ENCODE measurements around the gene ITIH5. TPM values are rescaled to one million over a fixed set of nuclear protein-coding genes. Genes with fewer than 3 reads are reported as not detected.

ITIH5 gene
- total RNA-seq, 2 experiments from 2014 or later, result not detected

DNA sequence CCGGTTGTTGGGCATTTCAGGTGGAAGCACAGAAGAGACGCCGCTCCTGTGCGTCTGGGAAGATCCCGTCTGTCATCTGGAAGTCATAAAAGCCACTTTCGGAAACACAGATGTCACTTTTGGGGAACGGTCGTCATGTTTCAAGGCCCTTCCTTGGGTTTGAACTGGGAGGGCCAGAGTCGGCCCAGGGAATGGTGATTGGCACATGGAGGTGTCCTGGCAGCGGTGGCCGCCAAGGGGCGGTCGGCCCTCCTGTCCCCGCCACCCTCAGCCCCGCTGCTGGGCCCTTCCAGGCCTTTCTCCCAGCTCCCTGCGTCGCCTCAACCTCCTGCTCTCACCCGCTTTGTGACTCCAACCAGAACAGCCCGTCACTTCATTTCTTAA lies 140.8 kb downstream of the ITIH5 start:
- TF ChIP-seq, protein P1, sequence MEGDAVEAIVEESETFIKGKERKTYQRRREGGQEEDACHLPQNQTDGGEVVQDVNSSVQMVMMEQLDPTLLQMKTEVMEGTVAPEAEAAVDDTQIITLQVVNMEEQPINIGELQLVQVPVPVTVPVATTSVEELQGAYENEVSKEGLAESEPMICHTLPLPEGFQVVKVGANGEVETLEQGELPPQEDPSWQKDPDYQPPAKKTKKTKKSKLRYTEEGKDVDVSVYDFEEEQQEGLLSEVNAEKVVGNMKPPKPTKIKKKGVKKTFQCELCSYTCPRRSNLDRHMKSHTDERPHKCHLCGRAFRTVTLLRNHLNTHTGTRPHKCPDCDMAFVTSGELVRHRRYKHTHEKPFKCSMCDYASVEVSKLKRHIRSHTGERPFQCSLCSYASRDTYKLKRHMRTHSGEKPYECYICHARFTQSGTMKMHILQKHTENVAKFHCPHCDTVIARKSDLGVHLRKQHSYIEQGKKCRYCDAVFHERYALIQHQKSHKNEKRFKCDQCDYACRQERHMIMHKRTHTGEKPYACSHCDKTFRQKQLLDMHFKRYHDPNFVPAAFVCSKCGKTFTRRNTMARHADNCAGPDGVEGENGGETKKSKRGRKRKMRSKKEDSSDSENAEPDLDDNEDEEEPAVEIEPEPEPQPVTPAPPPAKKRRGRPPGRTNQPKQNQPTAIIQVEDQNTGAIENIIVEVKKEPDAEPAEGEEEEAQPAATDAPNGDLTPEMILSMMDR (IDR thresholded peaks at IDR 0.05), result no peak
- DNase-seq (no peak), ATAC-seq (ENCODE audit: poor library complexity) (no peak)
- Histone ChIP-seq H3K36me3 (ENCODE audit: insufficient read depth, low read length) (no peaks in the 10 kb centered on the region), H3K27ac (ENCODE audit: low read depth in 1 of 2, low read length in 2 of 2) (no peak overlapping the region), H3K4me3 (ENCODE audit: low read length) (no peak overlapping the region), H3K4me1 (ENCODE audit: insufficient read depth, low read length) (peaks cover 2% of the 10 kb centered on the region), H3K9me3 (ENCODE audit: control insufficient read depth in 1 of 2, insufficient read depth in 1 of 2, low read length in 2 of 2) (no peaks in the 10 kb centered on the region), H3K27me3 (ENCODE audit: control insufficient read depth in 1 of 2, insufficient read depth in 2 of 2, low read length in 2 of 2) (peaks cover 0 to 2% of the 10 kb centered on the region in 2 experiments)
- ChIA-PET POLR2A (interaction anchor here (1.1 to 1.6 kb wide), 4 partner anchors 41 to 292 kb away, joined by 4 to 8 read pairs (median 6); partner anchors contain the start of genes SFMBT2 and TAF3), CTCF (interaction anchor here (0.6 to 1.9 kb wide), 8 partner anchors 9 to 1777 kb away, joined by 3 to 34 read pairs (median 6); no protein-coding TSS in a partner anchor)
- Mint-ChIP-seq H3K4me3 (no peak overlapping the region), H3K9me3 (no peaks in the 10 kb centered on the region), H3K27me3 (no peaks in the 10 kb centered on the region), H3K36me3 (ENCODE audit: low read depth) (no peaks in the 10 kb centered on the region), H3K27ac (no peak overlapping the region), H3K4me1 (ENCODE audit: low read depth) (peaks cover 24% of the 10 kb centered on the region)
- intact Hi-C loops (cut with DNase I, micrococcal nuclease), result loop anchor here in 1 of 2 experiments (1.0 to 10.0 kb wide), 5 partner anchors 347 to 1777 kb away; no protein-coding TSS in a partner anchor

DNA sequence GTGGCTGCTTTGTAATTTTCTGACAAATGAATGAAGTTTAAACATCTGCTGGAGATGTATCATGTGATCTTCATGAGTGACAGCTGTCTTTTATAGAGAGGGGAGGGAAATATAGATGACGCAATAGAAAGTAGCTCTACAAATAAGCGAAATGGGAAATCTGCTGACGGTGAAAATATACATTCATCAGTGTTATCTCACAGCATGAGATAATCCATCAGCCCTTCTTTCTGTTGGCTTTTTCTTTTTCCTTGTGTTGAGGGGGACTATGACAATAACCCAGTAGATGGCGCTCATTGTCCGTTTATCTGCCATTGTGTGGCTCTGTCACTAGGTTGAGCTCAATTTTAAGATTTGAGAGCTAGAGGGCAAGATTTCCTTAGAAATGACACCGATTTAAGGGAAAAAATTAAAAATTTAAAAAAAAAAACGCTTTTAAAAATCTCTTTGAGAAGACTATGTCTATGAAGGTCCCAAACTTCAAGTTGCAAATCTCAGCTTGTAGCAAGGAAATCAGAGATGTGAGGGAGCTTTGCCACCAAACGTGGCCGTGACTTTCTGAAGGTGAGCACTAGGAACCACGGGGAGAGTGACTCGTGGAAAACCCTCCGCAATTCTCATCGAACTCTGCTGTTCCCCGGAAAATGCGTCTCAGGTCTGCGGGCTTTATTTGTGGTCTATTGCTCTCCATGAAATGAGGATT lies 141.3 kb downstream of the ITIH5 start:
- Mint-ChIP-seq H3K9me3 (no peaks in the 10 kb centered on the region), H3K4me3 (no peak overlapping the region), H3K27me3 (no peaks in the 10 kb centered on the region), H3K4me1 (ENCODE audit: low read depth) (peaks cover 29% of the 10 kb centered on the region), H3K36me3 (ENCODE audit: low read depth) (no peaks in the 10 kb centered on the region), H3K27ac (no peak overlapping the region)
- TF ChIP-seq, protein P1 (IDR thresholded peaks at IDR 0.05), result peak; percentile 76
- no peaks in the 10 kb centered on the region for H3K27me3 ChIP-seq (ENCODE audit: control insufficient read depth in 1 of 2, insufficient read depth in 2 of 2, low read length in 2 of 2)
- ChIA-PET POLR2A (interaction anchor here (1.1 to 1.6 kb wide), 4 partner anchors 41 to 292 kb away, joined by 4 to 8 read pairs (median 6); partner anchors contain the start of genes SFMBT2 and TAF3), CTCF (interaction anchor here (0.6 to 1.9 kb wide), 9 partner anchors 10 to 1778 kb away, joined by 3 to 34 read pairs (median 5); no protein-coding TSS in a partner anchor)
- H3K27ac ChIP-seq (ENCODE audit: low read depth in 1 of 2, low read length in 2 of 2), result no peak overlapping the region
- ATAC-seq (ENCODE audit: poor library complexity) (peak; percentile 91), DNase-seq (peak in 13 of 14 experiments; percentile 31 to 86 (median 48))
- H3K9me3 ChIP-seq (ENCODE audit: control insufficient read depth in 1 of 2, insufficient read depth in 1 of 2, low read length in 2 of 2), result no peaks in the 10 kb centered on the region
- H3K36me3 ChIP-seq (ENCODE audit: insufficient read depth, low read length), result no peaks in the 10 kb centered on the region
- H3K4me1 ChIP-seq (ENCODE audit: insufficient read depth, low read length), result peaks cover 4% of the 10 kb centered on the region
- intact Hi-C loops (cut with DNase I, micrococcal nuclease), result loop anchor here (1.0 to 10.0 kb wide), 8 partner anchors 162 to 1778 kb away; no protein-coding TSS in a partner anchor
- no peak overlapping the region for H3K4me3 ChIP-seq (ENCODE audit: low read length)

DNA sequence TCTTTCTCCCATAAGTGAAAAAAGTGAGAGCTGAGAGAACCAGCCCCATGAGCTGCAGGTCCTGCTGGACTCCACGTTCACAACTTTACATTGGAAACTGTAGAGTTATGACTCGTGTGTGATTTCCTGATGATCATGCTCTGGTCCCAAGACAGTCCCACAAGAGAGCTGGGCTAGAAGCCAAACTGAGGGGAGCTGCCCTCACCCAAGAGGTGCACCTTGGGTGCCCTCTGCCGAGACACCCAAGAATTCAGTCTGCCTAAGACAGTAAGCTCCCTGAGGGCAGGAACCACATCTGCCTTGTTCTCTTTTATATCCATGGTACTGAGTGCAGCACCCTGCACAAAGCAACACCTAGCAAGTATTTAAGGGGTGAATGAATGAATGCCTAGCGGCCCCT lies 143.1 kb downstream of the ITIH5 start:
- Histone ChIP-seq H3K27ac (ENCODE audit: low read depth in 1 of 2, low read length in 2 of 2) (no peak overlapping the region), H3K27me3 (ENCODE audit: control insufficient read depth in 1 of 2, insufficient read depth in 2 of 2, low read length in 2 of 2) (no peaks in the 10 kb centered on the region), H3K4me3 (ENCODE audit: low read length) (no peak overlapping the region), H3K36me3 (ENCODE audit: insufficient read depth, low read length) (no peaks in the 10 kb centered on the region), H3K9me3 (ENCODE audit: control insufficient read depth in 1 of 2, insufficient read depth in 1 of 2, low read length in 2 of 2) (no peaks in the 10 kb centered on the region), H3K4me1 (ENCODE audit: insufficient read depth, low read length) (peaks cover 4% of the 10 kb centered on the region)
- intact Hi-C loops (cut with DNase I, micrococcal nuclease), result loop anchor here in 1 of 2 experiments (5.0 to 10.0 kb wide), 3 partner anchors 36 to 511 kb away; no protein-coding TSS in a partner anchor
- ATAC-seq (ENCODE audit: poor library complexity), result no peak
- no peak for DNase-seq
- Mint-ChIP-seq H3K36me3 (ENCODE audit: low read depth) (no peaks in the 10 kb centered on the region), H3K27ac (no peak overlapping the region), H3K4me3 (no peak overlapping the region), H3K9me3 (no peaks in the 10 kb centered on the region), H3K27me3 (no peaks in the 10 kb centered on the region), H3K4me1 (ENCODE audit: low read depth) (peaks cover 29% of the 10 kb centered on the region)
- POLR2A ChIA-PET, result interaction anchor here (0.9 kb wide), 1 partner anchor 39 kb away, joined by 3 read pairs; no protein-coding TSS in a partner anchor
- TF ChIP-seq, protein P1 (IDR thresholded peaks at IDR 0.05), result no peak
- CTCF ChIA-PET, result no interaction called here

Data from CD4-positive, alpha-beta T cell (primary cell).